K562 (cell line): ENCODE results near the gene HIVEP1. TPM values are rescaled to one million over a fixed set of nuclear protein-coding genes. Genes with fewer than 3 reads are reported as not detected.

Experiments used
- DMBX1 ChIP-seq: fragments of 250-450 bp; sonication (Bioruptor Pico); IDR thresholded peaks from 2 replicates; pipeline ENCODE4 v1.8.0; 2022; ENCODE audit warnings: inconsistent platforms, mild to moderate bottlenecking, moderate library complexity, borderline replicate concordance
- ERF ChIP-seq: fragments of 450-650 bp; formaldehyde crosslinking; IDR thresholded peaks from 2 replicates; pipeline ENCODE4 v1.4.0; 2020; ENCODE audit warnings: mild to moderate bottlenecking, mixed read lengths
- HDAC6 ChIP-seq: IDR thresholded peaks from 2 replicates; pipeline ENCODE4 v1.6.1; 2012; ENCODE audit warnings: low read depth, mild to moderate bottlenecking, control low read depth, inconsistent platforms, low read length, moderate library complexity
- IRF2 ChIP-seq: sonication (generic); formaldehyde crosslinking; IDR thresholded peaks from 2 replicates; pipeline ENCODE4 v1.8.1; 2022; ENCODE audit warnings: mild to moderate bottlenecking, missing genetic modification reagents
- MXI1 ChIP-seq: IDR thresholded peaks from 2 replicates; pipeline ENCODE4 v1.6.1; 2011; ENCODE audit warnings: low read depth, mild to moderate bottlenecking, improper control_type of control experiment, low read length
- RFX7 ChIP-seq: fragments of 250-450 bp; sonication (Bioruptor Pico); IDR thresholded peaks from 2 replicates; pipeline ENCODE4 v1.5.1; 2021; ENCODE audit warnings: mild to moderate bottlenecking
- ZNF551 ChIP-seq: fragments of 250-450 bp; sonication (Bioruptor Pico); IDR thresholded peaks from 2 replicates; pipeline ENCODE4 v1.5.0; 2021; ENCODE audit warnings: mild to moderate bottlenecking, moderate library complexity
- ZNF699 ChIP-seq: fragments of 250-450 bp; sonication (Bioruptor Pico); IDR thresholded peaks from 2 replicates; pipeline ENCODE4 v1.8.0; 2021; ENCODE audit warnings: mild to moderate bottlenecking, moderate library complexity; ENCODE audit not compliant: insufficient replicate concordance
- polyA plus RNA-seq, 8 experiments: library from polyadenylated mRNA; depleted of rRNA in 4 of 8; stranded (reverse) in 5 of 8; unstranded in 3 of 8; fragments of >200 nt; fragmentation: Nextera tagmentation in 2 of 8; fragmentation: Illumina TruSeq in 1 of 8; extraction: Ambion mirVana in 2 of 8; extraction: Trizol in 1 of 8; gene quantifications; 2 replicates each; pipeline versions ENCODE4 v1.2.1 to v1.2.3, GENCODE V29; 2011 to 2014; ENCODE audit warnings: inconsistent platforms in 1 of 8, missing spikeins in 1 of 8
- total RNA-seq, 7 experiments: library from RNA; depleted of rRNA in 6 of 7; stranded (reverse); fragments of >200 nt in 6 of 7; fragmentation: Illumina TruSeq in 2 of 7; extraction: Trizol in 2 of 7; gene quantifications; 2 replicates each; pipeline versions ENCODE4 v1.2.1 to v1.2.3, GENCODE V29; 2011 to 2021; ENCODE audit warnings: low replicate concordance in 1 of 7
- TF ChIP-seq, protein P1 (sequence below), 2 experiments: fragments of 450-650 bp; conservative IDR thresholded peaks; 2 replicates each; pipeline ENCODE4 v1.6.1; 2017; ENCODE audit warnings: mild to moderate bottlenecking in 2 of 2, moderate library complexity in 2 of 2
- TF ChIP-seq, protein P2 (sequence below): sonication (generic); formaldehyde crosslinking; IDR thresholded peaks from 2 replicates; pipeline ENCODE4 v1.8.0; 2022; ENCODE audit warnings: mild to moderate bottlenecking, missing genetic modification reagents
- TF ChIP-seq, protein P3 (sequence below), 3 experiments: fragments of 200-800 bp in 1 of 3; sonication (Bioruptor generic) in 1 of 3; sonication (generic) in 1 of 3; formaldehyde crosslinking in 1 of 3; IDR thresholded peaks; 2 replicates each; pipeline versions ENCODE4 v1.6.1 to v1.8.0; 2016 to 2022; ENCODE audit warnings: mild to moderate bottlenecking in 2 of 3, missing compliant biosample characterization in 2 of 3, missing genetic modification characterization in 2 of 3, missing genetic modification reagents in 1 of 3
- TF ChIP-seq, protein P4 (sequence below): IDR thresholded peaks from 2 replicates; pipeline ENCODE4 v1.6.1; 2011; ENCODE audit warnings: borderline replicate concordance, low read depth, mild to moderate bottlenecking, moderate library complexity, low read length; ENCODE audit not compliant: insufficient read depth, poor library complexity, severe bottlenecking
- TF ChIP-seq, protein P5 (sequence below): fragments of 250-450 bp; sonication (Bioruptor Pico); IDR thresholded peaks from 2 replicates; pipeline ENCODE4 v1.5.0; 2021; ENCODE audit warnings: mild to moderate bottlenecking, borderline replicate concordance

The HIVEP1 gene
- total and polyA plus RNA-seq, 9 of the 15 experiments (the other 6 are each of a cell fraction or from before 2014, with no cell fraction given): 6.0 to 33.3 (median 21.7) TPM

DNA sequence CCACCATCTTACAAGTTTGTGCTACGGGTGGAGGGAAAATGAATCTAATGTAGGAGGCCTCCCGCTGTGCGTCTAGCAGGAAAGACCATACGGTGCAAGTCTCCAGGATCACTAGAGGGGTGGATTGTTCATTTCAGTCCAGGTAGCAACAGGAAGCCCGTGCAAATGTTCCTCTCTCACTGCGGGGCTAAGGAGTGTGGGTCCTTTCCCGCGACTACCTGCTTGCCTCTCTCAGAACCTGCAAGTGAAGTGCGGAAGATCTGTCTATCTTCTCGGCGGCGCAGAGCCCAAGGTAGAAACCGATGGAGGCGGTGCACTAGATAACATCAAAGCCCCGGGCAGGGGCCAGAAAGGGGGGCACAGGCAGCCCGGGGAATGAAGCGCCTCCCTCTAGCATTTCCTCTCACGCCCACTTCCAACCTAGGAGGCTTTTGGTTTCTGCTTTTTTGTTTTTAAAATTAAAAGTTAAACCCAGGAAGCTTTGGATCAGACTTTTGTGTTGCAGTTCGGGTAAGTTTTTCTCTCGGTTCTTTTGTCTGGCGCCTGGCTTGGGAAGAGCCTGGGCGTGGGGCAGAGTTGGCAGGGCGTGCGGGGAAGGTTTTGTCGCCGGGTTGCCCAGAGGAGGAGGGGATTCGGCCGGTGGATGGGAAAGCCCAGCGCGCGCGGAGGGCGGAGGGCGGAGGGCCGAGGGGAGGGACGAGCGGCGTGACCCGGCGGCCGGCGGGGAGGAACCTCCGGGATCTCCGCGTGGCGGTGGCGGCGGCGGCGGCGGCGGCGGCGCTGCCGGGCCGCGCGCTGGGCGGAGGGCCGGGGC is 3.5 kb upstream of the HIVEP1 start (continued):
- TF ChIP-seq, protein P1, sequence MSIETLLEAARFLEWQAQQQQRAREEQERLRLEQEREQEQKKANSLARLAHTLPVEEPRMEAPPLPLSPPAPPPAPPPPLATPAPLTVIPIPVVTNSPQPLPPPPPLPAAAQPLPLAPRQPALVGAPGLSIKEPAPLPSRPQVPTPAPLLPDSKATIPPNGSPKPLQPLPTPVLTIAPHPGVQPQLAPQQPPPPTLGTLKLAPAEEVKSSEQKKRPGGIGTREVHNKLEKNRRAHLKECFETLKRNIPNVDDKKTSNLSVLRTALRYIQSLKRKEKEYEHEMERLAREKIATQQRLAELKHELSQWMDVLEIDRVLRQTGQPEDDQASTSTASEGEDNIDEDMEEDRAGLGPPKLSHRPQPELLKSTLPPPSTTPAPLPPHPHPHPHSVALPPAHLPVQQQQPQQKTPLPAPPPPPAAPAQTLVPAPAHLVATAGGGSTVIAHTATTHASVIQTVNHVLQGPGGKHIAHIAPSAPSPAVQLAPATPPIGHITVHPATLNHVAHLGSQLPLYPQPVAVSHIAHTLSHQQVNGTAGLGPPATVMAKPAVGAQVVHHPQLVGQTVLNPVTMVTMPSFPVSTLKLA (conservative IDR thresholded peaks at IDR 0.05): peak; percentile 78 to 94; a peak in 3 of 4 replicates
- TF ChIP-seq, protein P2, sequence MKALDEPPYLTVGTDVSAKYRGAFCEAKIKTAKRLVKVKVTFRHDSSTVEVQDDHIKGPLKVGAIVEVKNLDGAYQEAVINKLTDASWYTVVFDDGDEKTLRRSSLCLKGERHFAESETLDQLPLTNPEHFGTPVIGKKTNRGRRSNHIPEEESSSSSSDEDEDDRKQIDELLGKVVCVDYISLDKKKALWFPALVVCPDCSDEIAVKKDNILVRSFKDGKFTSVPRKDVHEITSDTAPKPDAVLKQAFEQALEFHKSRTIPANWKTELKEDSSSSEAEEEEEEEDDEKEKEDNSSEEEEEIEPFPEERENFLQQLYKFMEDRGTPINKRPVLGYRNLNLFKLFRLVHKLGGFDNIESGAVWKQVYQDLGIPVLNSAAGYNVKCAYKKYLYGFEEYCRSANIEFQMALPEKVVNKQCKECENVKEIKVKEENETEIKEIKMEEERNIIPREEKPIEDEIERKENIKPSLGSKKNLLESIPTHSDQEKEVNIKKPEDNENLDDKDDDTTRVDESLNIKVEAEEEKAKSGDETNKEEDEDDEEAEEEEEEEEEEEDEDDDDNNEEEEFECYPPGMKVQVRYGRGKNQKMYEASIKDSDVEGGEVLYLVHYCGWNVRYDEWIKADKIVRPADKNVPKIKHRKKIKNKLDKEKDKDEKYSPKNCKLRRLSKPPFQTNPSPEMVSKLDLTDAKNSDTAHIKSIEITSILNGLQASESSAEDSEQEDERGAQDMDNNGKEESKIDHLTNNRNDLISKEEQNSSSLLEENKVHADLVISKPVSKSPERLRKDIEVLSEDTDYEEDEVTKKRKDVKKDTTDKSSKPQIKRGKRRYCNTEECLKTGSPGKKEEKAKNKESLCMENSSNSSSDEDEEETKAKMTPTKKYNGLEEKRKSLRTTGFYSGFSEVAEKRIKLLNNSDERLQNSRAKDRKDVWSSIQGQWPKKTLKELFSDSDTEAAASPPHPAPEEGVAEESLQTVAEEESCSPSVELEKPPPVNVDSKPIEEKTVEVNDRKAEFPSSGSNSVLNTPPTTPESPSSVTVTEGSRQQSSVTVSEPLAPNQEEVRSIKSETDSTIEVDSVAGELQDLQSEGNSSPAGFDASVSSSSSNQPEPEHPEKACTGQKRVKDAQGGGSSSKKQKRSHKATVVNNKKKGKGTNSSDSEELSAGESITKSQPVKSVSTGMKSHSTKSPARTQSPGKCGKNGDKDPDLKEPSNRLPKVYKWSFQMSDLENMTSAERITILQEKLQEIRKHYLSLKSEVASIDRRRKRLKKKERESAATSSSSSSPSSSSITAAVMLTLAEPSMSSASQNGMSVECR (CRISPR knock-in tag): no peak
- TF ChIP-seq, protein P3, sequence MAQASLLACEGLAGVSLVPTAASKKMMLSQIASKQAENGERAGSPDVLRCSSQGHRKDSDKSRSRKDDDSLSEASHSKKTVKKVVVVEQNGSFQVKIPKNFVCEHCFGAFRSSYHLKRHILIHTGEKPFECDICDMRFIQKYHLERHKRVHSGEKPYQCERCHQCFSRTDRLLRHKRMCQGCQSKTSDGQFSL (CRISPR knock-in tag; IDR thresholded peaks at IDR 0.05): no peak
- TF ChIP-seq, protein P3 (tag; IDR thresholded peaks at IDR 0.05): no peak
- TF ChIP-seq MXI1 (no peak; the same call in 1 of the 2 replicates), HDAC6 (no peak), ZNF551 (CRISPR knock-in tag) (no peak), IRF2 (CRISPR knock-in tag) (no peak), ERF (CRISPR knock-in tag) (peak; percentile 85; the same call in 1 of the 2 replicates), RFX7 (no peak), DMBX1 (no peak), ZNF699 (CRISPR knock-in tag) (no peak)
- TF ChIP-seq, protein P4, sequence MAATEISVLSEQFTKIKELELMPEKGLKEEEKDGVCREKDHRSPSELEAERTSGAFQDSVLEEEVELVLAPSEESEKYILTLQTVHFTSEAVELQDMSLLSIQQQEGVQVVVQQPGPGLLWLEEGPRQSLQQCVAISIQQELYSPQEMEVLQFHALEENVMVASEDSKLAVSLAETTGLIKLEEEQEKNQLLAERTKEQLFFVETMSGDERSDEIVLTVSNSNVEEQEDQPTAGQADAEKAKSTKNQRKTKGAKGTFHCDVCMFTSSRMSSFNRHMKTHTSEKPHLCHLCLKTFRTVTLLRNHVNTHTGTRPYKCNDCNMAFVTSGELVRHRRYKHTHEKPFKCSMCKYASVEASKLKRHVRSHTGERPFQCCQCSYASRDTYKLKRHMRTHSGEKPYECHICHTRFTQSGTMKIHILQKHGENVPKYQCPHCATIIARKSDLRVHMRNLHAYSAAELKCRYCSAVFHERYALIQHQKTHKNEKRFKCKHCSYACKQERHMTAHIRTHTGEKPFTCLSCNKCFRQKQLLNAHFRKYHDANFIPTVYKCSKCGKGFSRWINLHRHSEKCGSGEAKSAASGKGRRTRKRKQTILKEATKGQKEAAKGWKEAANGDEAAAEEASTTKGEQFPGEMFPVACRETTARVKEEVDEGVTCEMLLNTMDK: no peak
- TF ChIP-seq, protein P5, sequence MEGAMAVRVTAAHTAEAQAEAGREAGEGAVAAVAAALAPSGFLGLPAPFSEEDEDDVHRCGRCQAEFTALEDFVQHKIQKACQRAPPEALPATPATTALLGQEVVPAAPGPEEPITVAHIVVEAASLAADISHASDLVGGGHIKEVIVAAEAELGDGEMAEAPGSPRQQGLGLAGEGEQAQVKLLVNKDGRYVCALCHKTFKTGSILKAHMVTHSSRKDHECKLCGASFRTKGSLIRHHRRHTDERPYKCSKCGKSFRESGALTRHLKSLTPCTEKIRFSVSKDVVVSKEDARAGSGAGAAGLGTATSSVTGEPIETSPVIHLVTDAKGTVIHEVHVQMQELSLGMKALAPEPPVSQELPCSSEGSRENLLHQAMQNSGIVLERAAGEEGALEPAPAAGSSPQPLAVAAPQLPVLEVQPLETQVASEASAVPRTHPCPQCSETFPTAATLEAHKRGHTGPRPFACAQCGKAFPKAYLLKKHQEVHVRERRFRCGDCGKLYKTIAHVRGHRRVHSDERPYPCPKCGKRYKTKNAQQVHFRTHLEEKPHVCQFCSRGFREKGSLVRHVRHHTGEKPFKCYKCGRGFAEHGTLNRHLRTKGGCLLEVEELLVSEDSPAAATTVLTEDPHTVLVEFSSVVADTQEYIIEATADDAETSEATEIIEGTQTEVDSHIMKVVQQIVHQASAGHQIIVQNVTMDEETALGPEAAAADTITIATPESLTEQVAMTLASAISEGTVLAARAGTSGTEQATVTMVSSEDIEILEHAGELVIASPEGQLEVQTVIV (CRISPR knock-in tag): no peak
